Esophagus squamous epithelium (tissue), 5 donors: ENCODE data around the gene DRAXIN. TPM values are rescaled to one million over a fixed set of nuclear protein-coding genes. Genes with fewer than 3 reads are reported as not detected.

ENCODE experiments used
- DNase-seq: peaks from one replicate; lab custom pipeline; 2025; lab: John Stamatoyannopoulos, UW
- H3K27ac ChIP-seq, 4 donors: fragments of 200-600 bp; sonication (generic); one replicate each; pipeline ENCODE4 v1.5.1; 2016 to 2019; ENCODE audit warnings: mild to moderate bottlenecking in 1 of 4
- H3K27me3 ChIP-seq, 4 donors: fragments of 200-600 bp; sonication (generic); 1 replicate in 3 of 4; 2 replicates in 1 of 4; pipeline versions ENCODE4 v1.5.1 to v1.6.0; 2017 to 2021; ENCODE audit warnings: antibody characterized with exemption in 1 of 4
- H3K36me3 ChIP-seq, 3 donors: fragments of 200-600 bp; sonication (generic); one replicate each; pipeline ENCODE4 v1.5.1; 2016 to 2019
- H3K4me1 ChIP-seq, 3 donors: fragments of 200-600 bp; sonication (generic); one replicate each; pipeline ENCODE4 v1.5.1; 2017 to 2019
- H3K4me3 ChIP-seq, 4 donors: fragments of 200-600 bp; sonication (generic); 1 replicate in 3 of 4; 2 replicates in 1 of 4; pipeline ENCODE4 v1.5.1; 2016 to 2019; ENCODE audit warnings: mild to moderate bottlenecking in 2 of 4, moderate library complexity in 1 of 4
- H3K9me3 ChIP-seq, 3 donors: fragments of 200-600 bp; sonication (generic); one replicate each; pipeline ENCODE4 v1.5.1; 2016 to 2019
- CTCF ChIP-seq, 6 experiments: fragments of 450-650 bp in 4 of 6; fragments of 200-600 bp in 2 of 6; sonication (generic) in 2 of 6; IDR thresholded peaks; one replicate each; pipeline ENCODE4 v1.5.1; 2016 to 2019; ENCODE audit warnings: antibody characterized with exemption in 6 of 6, mild to moderate bottlenecking in 4 of 6, moderate library complexity in 4 of 6
- POLR2A ChIP-seq, 4 donors: fragments of 450-650 bp; IDR thresholded peaks; one replicate each; pipeline ENCODE4 v1.6.1; 2017; ENCODE audit warnings: antibody characterized with exemption in 4 of 4, mild to moderate bottlenecking in 4 of 4, moderate library complexity in 3 of 4
- WGBS, 2 donors: methylation state at CpG; one replicate each; pipeline ENCODE4 v1.1.5; 2018; 5-methylcytosine and 5-hydroxymethylcytosine counted together
- intact Hi-C: fragments of 100-400 bp; cut with DNase I; formaldehyde crosslinking; loops from one replicate; pipeline ENCODE4 v1.15.0; 2022
- total RNA-seq, 4 donors: library from RNA; depleted of rRNA; stranded (reverse); fragments of >200 nt; gene quantifications; one replicate each; pipeline ENCODE4 v1.1.0, GENCODE V29; 2016
- donor health status: DM: yes; HTN: yes; CAD: no.

Gene DRAXIN
- total RNA-seq, 4 donors from 2014 or later: not detected

- H3K36me3 ChIP-seq: no peaks in the 10 kb centered on the region
- TF ChIP-seq POLR2A (IDR thresholded peaks at IDR 0.05) (no peak), CTCF (IDR thresholded peaks at IDR 0.05) (no peak)
- intact Hi-C loops: loop anchor here (10.0 kb wide), 1 partner anchor 614 kb away; no protein-coding TSS in a partner anchor
- H3K4me3 ChIP-seq: peak overlapping the region in 1 of 4 donors; percentile 30
- DNase-seq: no peak
- peaks cover 0 to 48% (median 0%) of the 10 kb centered on the region in 4 donors for H3K27me3 ChIP-seq
- 48 to 51% methylated on average over 3 to 4 of the region's 9 CpGs for WGBS, 2 donors
- peaks cover 0 to 48% (median 15%) of the 10 kb centered on the region in 3 donors for H3K4me1 ChIP-seq
- no peaks in the 10 kb centered on the region for H3K9me3 ChIP-seq
- H3K27ac ChIP-seq: no peak overlapping the region
Observed at GRCh38 chr1:11649237-11649623, 42.3 kb upstream of the DRAXIN start.

DNA sequence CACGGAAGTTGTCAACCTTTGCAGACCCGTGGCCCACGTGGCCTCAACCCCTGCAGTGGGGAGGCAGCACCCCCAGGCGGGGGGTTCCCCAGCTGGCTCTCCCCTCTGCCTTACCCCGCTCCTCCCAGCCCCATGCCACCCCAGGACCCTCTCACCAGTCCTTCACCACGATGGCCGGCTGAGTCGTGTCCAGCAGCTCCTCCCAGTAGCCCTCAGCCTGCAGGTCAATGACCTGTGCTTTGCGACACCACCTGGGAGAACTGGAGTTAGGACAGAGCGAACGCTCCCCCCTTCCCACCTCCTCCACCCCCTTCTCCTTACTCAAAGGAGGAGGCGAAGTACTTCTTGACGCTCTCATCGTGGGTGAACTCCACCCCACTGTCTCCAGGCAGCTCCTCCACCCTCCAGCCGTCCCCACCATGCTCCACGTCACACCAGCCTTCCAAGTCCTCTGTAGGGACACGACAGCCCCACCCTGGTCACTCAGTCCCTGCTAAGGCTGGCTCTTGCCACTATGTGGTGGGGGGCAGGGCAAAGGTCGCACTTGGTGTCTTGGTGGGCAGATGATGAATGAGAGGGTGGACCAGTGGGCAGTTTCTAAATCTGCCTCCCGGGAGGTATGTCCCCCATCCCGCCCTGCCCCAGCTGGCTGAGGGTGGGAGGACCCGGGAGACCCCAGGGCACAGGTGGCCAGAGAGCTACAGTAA lies 41.7 kb upstream of the DRAXIN start:
- intact Hi-C loops: loop anchor here (5.0 to 10.0 kb wide), 2 partner anchors 73 to 615 kb away; no protein-coding TSS in a partner anchor
- WGBS, 2 donors: 51 to 65% methylated on average over 8 to 16 of the region's 21 CpGs
- H3K4me3 ChIP-seq: peak overlapping the region in 2 of 4 donors; percentile 18 to 42
- peaks cover 0 to 51% (median 15%) of the 10 kb centered on the region in 3 donors for H3K4me1 ChIP-seq
- no peak for DNase-seq
- H3K36me3 ChIP-seq: no peaks in the 10 kb centered on the region
- TF ChIP-seq POLR2A (IDR thresholded peaks at IDR 0.05): no peak
- no peak for TF ChIP-seq CTCF (IDR thresholded peaks at IDR 0.05)
- peaks cover 0 to 48% (median 0%) of the 10 kb centered on the region in 4 donors for H3K27me3 ChIP-seq
- no peaks in the 10 kb centered on the region for H3K9me3 ChIP-seq
- no peak overlapping the region for H3K27ac ChIP-seq

- peak; percentile 10 to 82 (median 58) for TF ChIP-seq CTCF (IDR thresholded peaks at IDR 0.05)
- TF ChIP-seq POLR2A (IDR thresholded peaks at IDR 0.05): no peak
- H3K4me1 ChIP-seq: peaks cover 6 to 57% (median 19%) of the 10 kb centered on the region in 3 donors
- H3K9me3 ChIP-seq: no peaks in the 10 kb centered on the region
- peak overlapping the region in 2 of 4 donors; percentile 18 to 42 for H3K4me3 ChIP-seq
- no peaks in the 10 kb centered on the region for H3K36me3 ChIP-seq
- peaks cover 0 to 48% (median 0%) of the 10 kb centered on the region in 4 donors for H3K27me3 ChIP-seq
- 47% methylated on average over 6 of the region's 47 CpGs; no CpG with 5 or more reads in 1 of the 2 donors for WGBS, 2 donors
- intact Hi-C loops: loop anchor here (5.0 kb wide), 1 partner anchor 72 kb away; no protein-coding TSS in a partner anchor
- peak; percentile 36 for DNase-seq
- H3K27ac ChIP-seq: no peak overlapping the region
Observed at GRCh38 chr1:11650331-11650991, 41.0 kb upstream of the DRAXIN start.

- peaks cover 12 to 63% (median 24%) of the 10 kb centered on the region in 3 donors for H3K4me1 ChIP-seq
- no peaks in the 10 kb centered on the region for H3K36me3 ChIP-seq
- intact Hi-C loops: loop anchor here (5.0 kb wide), 1 partner anchor 71 kb away; no protein-coding TSS in a partner anchor
- H3K27me3 ChIP-seq: peaks cover 0 to 45% (median 0%) of the 10 kb centered on the region in 4 donors
- H3K27ac ChIP-seq: no peak overlapping the region
- DNase-seq: no peak
- no peak for TF ChIP-seq POLR2A (IDR thresholded peaks at IDR 0.05)
- TF ChIP-seq CTCF (IDR thresholded peaks at IDR 0.05): no peak
- no peaks in the 10 kb centered on the region for H3K9me3 ChIP-seq
- peak overlapping the region in 1 of 4 donors; percentile 42 for H3K4me3 ChIP-seq
- WGBS, 2 donors: 77 to 79% methylated on average over 4 of the region's 4 CpGs
Observed at GRCh38 chr1:11651017-11651416, 40.5 kb upstream of the DRAXIN start.
